Gastroesophageal sphincter (tissue), 4 donors: ENCODE measurements around the gene KLHL17. TPM values are rescaled to one million over a fixed set of nuclear protein-coding genes. Genes with fewer than 3 reads are reported as not detected.
"Not testable (repeated sequence)": the region's sequence is repeated elsewhere in the genome, so short reads cannot be mapped to it uniquely, and the experiment has no call there.

Experiments used
- ATAC-seq: fragments of 150-250 bp; one replicate; pipeline ENCODE4 v1.9.1; 2016; ENCODE audit warnings: mild to moderate bottlenecking, moderate library complexity
- H3K27ac ChIP-seq, 4 donors: fragments of 200-600 bp; sonication (generic) in 3 of 4; 1 replicate in 3 of 4; 2 replicates in 1 of 4; pipeline ENCODE4 v1.5.1; 2016 to 2019
- H3K27me3 ChIP-seq: fragments of 200-600 bp; sonication (generic); one replicate; pipeline ENCODE4 v1.5.1; 2019
- H3K36me3 ChIP-seq, 2 donors: fragments of 200-600 bp; sonication (generic); one replicate each; pipeline ENCODE4 v1.5.1; 2019; ENCODE audit warnings: control low read depth in 1 of 2
- H3K4me1 ChIP-seq, 3 donors: fragments of 200-600 bp; sonication (generic); 1 replicate in 2 of 3; 2 replicates in 1 of 3; pipeline ENCODE4 v1.5.1; 2016 to 2019; ENCODE audit warnings: control low read depth in 2 of 3
- H3K4me3 ChIP-seq, 2 donors: fragments of 200-600 bp; sonication (generic); one replicate each; pipeline ENCODE4 v1.5.1; 2019; ENCODE audit warnings: mild to moderate bottlenecking in 1 of 2, moderate library complexity in 1 of 2
- H3K9me3 ChIP-seq, 3 donors: fragments of 200-600 bp; sonication (generic); one replicate each; pipeline ENCODE4 v1.5.1; 2017 to 2019; ENCODE audit warnings: control low read depth in 2 of 3
- EP300 ChIP-seq: sonication (generic); formaldehyde crosslinking; IDR thresholded peaks from one replicate; pipeline ENCODE4 v1.6.1; 2017; ENCODE audit warnings: antibody characterized with exemption, mild to moderate bottlenecking
- POLR2A ChIP-seq, 2 donors: fragments of 450-650 bp; IDR thresholded peaks; one replicate each; pipeline ENCODE4 v1.6.1; 2017; ENCODE audit warnings: antibody characterized with exemption in 2 of 2, mild to moderate bottlenecking in 2 of 2, moderate library complexity in 1 of 2
- POLR2AphosphoS5 ChIP-seq: sonication (generic); formaldehyde crosslinking; IDR thresholded peaks from one replicate; pipeline ENCODE4 v1.6.1; 2017; ENCODE audit warnings: antibody characterized with exemption
- WGBS, 2 donors: methylation state at CpG; one replicate each; pipeline ENCODE4 v1.1.5; 2018; ENCODE audit warnings: low coverage in 1 of 2; 5-methylcytosine and 5-hydroxymethylcytosine counted together
- total RNA-seq, 4 donors: library from RNA; depleted of rRNA; stranded (reverse); fragments of >200 nt; gene quantifications; one replicate each; pipeline ENCODE4 v1.1.0, GENCODE V29; 2016
- TF ChIP-seq, protein P1 (sequence below), 4 experiments: fragments of 200-600 bp in 2 of 4; fragments of 450-650 bp in 2 of 4; sonication (generic) in 1 of 4; IDR thresholded peaks; one replicate each; pipeline ENCODE4 v1.5.1; 2017 to 2019; ENCODE audit warnings: antibody characterized with exemption in 4 of 4, mild to moderate bottlenecking in 2 of 4, moderate library complexity in 2 of 4

Gene KLHL17
- total RNA-seq, 4 donors from 2014 or later, result 3.6 to 12.0 (median 10.1) TPM

DNA sequence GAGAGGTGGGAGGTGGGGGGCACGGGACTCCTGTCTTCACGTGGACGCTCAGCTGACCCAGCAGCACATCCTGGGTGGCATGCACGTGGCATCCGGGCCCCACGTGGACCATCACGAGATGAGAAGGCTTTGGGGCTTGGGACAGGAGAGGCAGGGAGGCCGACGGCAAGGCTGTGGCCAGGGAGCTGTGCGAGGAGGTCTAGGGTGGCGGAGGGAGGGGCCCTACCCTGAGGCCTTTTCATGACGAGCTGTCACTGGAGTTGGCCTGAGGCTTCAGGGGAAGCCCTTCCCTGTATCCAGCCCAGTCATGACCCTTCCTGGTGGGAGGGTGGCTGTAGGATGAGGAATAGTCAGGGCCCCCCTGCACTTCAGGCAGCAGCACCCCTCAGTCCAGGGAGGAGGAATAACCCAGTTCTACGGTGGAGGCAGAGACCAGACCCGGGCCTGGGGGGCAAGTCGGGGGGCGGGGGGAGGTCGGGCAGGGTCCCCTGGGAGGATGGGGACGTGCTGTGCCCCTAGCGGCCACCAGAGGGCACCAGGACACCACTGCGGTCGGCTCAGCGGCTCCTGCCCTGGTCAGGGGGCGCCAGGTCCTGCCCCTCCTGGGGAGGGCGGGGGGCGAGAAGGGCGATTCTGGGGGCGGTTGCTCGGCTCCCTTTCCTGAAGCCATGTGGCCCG lies 23.6 kb downstream of the KLHL17 start:
- ATAC-seq, result peak; percentile 61
- 31% methylated on average over 3 of the region's 29 CpGs; no CpG with 5 or more reads in 1 of the 2 donors for WGBS, 2 donors
- TF ChIP-seq POLR2A (IDR thresholded peaks at IDR 0.05) (no peak), EP300 (no peak), POLR2AphosphoS5 (no peak)
- TF ChIP-seq, protein P1, sequence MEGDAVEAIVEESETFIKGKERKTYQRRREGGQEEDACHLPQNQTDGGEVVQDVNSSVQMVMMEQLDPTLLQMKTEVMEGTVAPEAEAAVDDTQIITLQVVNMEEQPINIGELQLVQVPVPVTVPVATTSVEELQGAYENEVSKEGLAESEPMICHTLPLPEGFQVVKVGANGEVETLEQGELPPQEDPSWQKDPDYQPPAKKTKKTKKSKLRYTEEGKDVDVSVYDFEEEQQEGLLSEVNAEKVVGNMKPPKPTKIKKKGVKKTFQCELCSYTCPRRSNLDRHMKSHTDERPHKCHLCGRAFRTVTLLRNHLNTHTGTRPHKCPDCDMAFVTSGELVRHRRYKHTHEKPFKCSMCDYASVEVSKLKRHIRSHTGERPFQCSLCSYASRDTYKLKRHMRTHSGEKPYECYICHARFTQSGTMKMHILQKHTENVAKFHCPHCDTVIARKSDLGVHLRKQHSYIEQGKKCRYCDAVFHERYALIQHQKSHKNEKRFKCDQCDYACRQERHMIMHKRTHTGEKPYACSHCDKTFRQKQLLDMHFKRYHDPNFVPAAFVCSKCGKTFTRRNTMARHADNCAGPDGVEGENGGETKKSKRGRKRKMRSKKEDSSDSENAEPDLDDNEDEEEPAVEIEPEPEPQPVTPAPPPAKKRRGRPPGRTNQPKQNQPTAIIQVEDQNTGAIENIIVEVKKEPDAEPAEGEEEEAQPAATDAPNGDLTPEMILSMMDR (IDR thresholded peaks at IDR 0.05), result peak in 3 of 4 experiments; percentile 44 to 100 (median 64)
- H3K9me3 ChIP-seq, result no peaks in the 10 kb centered on the region
- H3K27me3 ChIP-seq, result peaks cover 60% of the 10 kb centered on the region
- no peak overlapping the region for H3K27ac ChIP-seq
- H3K4me1 ChIP-seq, result peaks cover 0 to 8% (median 3%) of the 10 kb centered on the region in 3 donors
- H3K36me3 ChIP-seq, result no peaks in the 10 kb centered on the region
- peak overlapping the region in 1 of 2 donors; percentile 24 for H3K4me3 ChIP-seq

DNA sequence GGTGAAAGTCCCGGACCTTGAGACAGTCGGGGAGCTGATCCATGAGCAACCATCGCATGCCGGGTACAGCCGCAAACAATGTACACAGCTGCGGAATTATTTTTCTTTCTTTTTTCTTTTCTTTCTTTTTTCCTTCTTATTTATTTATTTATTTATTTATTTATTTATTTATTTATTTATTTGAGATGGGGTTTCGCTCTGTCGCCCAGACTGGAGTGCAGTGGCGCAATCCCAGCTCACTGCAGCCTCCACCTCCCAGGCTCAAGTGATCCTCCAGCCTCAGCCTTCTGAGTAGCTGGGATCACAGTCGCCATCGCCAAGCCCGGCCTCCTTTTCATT lies 24.1 kb downstream of the KLHL17 start:
- peaks cover 0 to 8% (median 3%) of the 10 kb centered on the region in 3 donors for H3K4me1 ChIP-seq
- TF ChIP-seq, protein P1 (IDR thresholded peaks at IDR 0.05), result no peak
- TF ChIP-seq POLR2AphosphoS5, result no peak
- TF ChIP-seq EP300, result no peak
- TF ChIP-seq POLR2A (IDR thresholded peaks at IDR 0.05), result no peak
- no peaks in the 10 kb centered on the region for H3K36me3 ChIP-seq
- H3K27me3 ChIP-seq, result peaks cover 60% of the 10 kb centered on the region
- no peak for ATAC-seq
- WGBS, 2 donors, result 50 to 56% methylated on average over 3 to 9 of the region's 12 CpGs
- peak overlapping the region in 1 of 2 donors; percentile 24 for H3K4me3 ChIP-seq
- H3K27ac ChIP-seq, result no peak overlapping the region
- H3K9me3 ChIP-seq, result no peaks in the 10 kb centered on the region

DNA sequence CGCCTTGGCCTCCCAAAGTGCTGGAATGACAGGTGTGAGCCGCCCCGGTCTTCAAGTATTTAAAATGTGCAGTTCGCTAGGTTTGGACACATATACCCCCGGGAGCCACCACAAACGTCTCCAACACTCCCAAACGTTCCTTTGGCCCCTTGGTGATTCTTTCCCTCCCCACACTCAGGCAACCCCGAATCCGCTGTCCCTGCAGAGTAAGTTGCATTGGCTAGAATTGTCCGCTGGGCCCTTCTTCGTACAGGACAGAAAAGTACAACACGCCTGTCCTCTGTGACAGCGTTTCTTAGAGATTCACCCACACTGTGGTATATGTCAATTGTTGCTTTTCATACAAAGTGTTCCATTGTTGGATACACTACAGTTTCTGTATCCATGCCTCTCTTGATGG lies 24.7 kb downstream of the KLHL17 start:
- TF ChIP-seq, protein P1 (IDR thresholded peaks at IDR 0.05), result no peak
- TF ChIP-seq POLR2A (IDR thresholded peaks at IDR 0.05), result no peak
- no peak for TF ChIP-seq EP300
- no peak for TF ChIP-seq POLR2AphosphoS5
- Histone ChIP-seq H3K27ac (no peak overlapping the region), H3K4me1 (peaks cover 0 to 8% (median 3%) of the 10 kb centered on the region in 3 donors), H3K4me3 (no peak overlapping the region), H3K27me3 (peaks cover 58% of the 10 kb centered on the region), H3K36me3 (no peaks in the 10 kb centered on the region), H3K9me3 (no peaks in the 10 kb centered on the region)
- 65% methylated on average over 12 of the region's 13 CpGs; no CpG with 5 or more reads in 1 of the 2 donors for WGBS, 2 donors
- no peak for ATAC-seq

DNA sequence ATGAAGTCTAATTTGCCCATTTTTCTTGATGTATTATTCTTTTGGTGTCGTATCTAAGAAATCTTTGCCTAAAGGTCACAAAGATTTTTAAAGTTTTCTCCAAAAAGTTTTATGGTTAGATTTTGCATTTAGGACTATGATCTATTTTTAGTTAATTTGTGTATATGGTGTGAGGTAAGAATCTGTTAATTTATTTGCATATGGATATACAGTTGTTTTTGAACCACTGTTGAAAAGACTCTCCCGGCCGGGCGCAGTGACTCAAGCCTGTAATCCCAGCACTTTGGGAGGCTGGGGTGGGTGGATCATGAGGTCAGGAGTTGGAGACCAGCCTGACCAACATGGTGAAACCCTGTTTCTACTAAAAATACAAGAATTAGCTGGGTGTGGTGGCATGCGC lies 27.7 kb downstream of the KLHL17 start:
- not testable (repeated sequence) for H3K4me3 ChIP-seq, H3K27ac ChIP-seq, H3K36me3 ChIP-seq, ATAC-seq, H3K4me1 ChIP-seq
- WGBS, 2 donors, result 80 to 95% methylated on average over 4 to 5 of the region's 5 CpGs
- H3K9me3 ChIP-seq, result peaks cover 0 to 17% (median 0%) of the 10 kb centered on the region in 3 donors
- H3K27me3 ChIP-seq, result peaks cover 38% of the 10 kb centered on the region

DNA sequence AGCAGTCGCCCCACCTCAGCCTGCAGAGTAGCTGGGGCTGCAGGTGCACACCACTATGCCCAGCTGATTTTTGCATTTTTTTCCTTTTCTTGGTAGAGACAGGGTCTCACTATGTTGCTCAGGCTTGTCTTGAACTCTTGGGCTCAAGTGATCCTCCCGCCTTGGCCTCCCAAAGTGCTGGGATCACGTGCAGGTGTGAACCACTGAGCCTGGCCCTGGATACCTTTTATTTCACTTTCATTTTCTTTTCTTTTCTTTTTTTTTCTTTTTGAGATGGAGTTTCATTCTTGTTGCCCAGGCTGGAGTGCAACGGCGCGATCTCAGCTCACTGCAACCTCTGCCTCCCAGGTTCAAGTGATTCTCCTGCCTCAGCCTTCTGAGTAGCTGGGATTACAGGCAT lies 30.9 kb downstream of the KLHL17 start:
- H3K9me3 ChIP-seq, result peaks cover 0 to 17% (median 0%) of the 10 kb centered on the region in 3 donors
- not testable (repeated sequence) for ATAC-seq, H3K4me1 ChIP-seq, H3K27me3 ChIP-seq, H3K36me3 ChIP-seq, H3K4me3 ChIP-seq, H3K27ac ChIP-seq
- WGBS, 2 donors, result 79 to 97% methylated on average over 5 of the region's 6 CpGs

DNA sequence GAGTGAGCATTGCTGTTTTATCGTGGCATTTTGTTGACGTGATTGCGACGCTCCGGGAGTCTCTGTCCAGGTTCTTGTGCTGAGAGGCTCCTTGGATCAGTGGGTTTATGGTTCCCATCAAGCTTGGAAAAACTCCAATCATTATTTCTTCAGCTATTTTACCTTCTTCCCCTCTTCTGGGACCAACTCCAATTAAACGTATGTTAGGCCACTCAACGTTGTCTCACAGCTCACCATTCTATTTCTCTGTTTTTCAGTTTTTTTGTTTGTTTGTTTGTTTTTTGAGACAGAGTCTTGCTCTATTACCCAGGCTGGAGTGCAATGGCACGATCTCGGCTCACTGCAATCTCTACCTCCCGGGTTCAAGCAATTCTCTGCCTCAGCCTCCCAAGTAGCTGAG lies 31.5 kb downstream of the KLHL17 start:
- Histone ChIP-seq H3K27ac (no peak overlapping the region), H3K9me3 (peaks cover 0 to 17% (median 0%) of the 10 kb centered on the region in 3 donors), H3K4me3 (no peak overlapping the region), H3K27me3 (peaks cover 11% of the 10 kb centered on the region), H3K36me3 (no peaks in the 10 kb centered on the region), H3K4me1 (no peaks in the 10 kb centered on the region)
- TF ChIP-seq POLR2A (IDR thresholded peaks at IDR 0.05), result no peak
- TF ChIP-seq, protein P1 (IDR thresholded peaks at IDR 0.05), result no peak
- TF ChIP-seq POLR2AphosphoS5, result no peak
- TF ChIP-seq EP300, result no peak
- WGBS, 2 donors, result 88 to 100% methylated on average over 6 to 10 of the region's 10 CpGs
- ATAC-seq, result no peak
